NCI-H2029 treated with DMSO at 0.1 percent for 48 hours (cell line): ENCODE results near the gene DCN.

ENCODE experiments used
- DNase-seq: peaks from one replicate; lab custom pipeline; 2025; lab: John Stamatoyannopoulos, UW

DCN gene

DNA sequence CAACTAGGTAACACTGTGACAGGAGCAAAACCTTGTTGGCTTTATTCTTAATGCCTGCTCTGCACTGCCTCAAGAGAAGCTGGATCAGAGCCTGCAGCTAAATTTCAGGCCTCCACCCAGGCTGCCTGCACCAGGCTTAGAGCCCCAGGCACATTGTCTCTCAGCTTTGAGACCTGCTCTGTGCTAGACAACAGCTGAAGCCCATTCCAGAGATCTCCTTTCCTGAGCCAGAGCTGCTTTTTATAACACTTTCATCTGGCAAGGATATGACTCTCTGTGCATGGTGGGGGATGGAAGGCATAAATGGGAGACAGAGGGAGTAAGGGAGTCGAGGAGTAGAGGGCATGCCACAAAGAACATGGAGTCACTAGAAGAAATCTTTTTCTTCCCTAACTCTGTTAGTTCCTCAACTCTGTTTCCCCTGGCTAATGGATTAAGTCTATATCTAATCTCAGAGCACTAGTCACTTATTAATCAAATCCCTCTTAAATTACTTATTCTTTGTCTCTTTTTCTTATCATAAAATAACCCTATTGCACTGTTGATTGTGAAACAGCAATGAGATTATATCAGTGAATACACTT lies 44.2 kb downstream of the DCN start:
- DNase-seq, result no peak

DNA sequence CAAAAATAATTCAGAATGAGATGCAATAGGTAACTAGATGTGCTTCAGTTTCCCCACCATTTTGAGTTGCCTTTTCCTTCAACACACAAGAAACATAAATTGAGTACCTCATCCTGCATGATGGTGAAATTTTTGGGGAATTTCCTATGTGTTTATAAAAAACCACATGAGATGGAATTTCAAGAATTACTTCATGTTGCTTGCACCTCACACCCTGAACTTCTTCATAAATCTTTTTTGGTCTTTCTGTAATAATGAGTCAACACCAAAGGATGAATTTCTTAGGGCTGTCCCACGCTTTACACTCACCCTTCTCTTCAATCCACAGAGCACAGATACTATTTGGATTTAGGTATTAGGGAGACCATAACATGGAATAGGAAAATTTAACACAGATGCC lies 48.7 kb downstream of the DCN start:
- no peak for DNase-seq

DNA sequence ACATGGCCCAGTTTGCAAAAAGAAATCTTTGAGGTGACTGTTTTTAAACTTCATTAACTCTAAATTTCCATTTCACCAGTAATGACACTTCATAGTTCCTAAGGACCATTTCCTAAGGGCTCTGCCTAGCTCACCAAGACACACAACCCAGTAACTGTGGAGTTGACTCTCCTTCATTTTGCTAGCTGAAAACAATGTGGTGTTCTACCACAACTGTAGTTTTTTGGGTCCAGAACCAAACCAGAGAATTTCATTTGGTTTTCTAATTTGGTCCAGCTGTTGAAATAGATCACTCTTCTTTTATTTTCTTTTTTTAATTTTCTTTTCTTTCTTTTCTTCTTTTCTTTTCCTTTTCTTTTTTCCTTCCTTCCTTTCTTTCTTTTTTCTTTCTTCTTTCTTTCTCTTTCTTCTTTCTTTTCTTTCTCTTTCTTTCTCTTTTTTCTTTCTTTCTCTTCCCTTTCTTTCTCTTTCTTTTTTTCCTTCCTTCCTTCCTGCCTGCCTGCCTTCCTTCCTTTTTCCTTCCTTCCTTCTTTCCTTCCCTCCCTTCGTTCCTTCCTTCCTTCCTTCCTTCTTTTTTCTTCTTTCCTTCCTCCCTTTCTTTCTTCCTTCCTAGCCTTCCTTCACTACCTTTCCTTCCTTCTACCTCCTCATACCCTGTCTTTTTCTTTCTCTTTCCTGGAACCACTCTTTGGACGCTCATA lies 52.8 kb downstream of the DCN start:
- no peak for DNase-seq

DNA sequence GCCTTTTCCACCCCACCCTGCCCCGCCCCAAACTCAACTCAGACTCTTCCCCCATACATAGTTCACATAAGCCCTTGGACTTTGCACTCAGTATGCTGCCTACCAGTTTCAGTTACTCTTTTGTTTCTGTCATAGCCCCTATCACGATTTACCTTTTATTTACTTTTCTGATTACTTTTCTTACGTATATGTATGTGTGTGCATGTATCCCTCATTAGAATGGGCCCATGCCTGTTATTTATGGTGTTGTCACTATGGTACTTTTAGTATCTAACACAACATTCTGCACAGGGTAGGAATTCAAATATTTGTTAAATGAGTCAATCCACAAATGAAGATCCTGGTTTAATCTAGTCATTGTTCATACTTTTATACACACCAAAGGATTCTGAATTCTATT lies 54.9 kb downstream of the DCN start:
- no peak for DNase-seq

DNA sequence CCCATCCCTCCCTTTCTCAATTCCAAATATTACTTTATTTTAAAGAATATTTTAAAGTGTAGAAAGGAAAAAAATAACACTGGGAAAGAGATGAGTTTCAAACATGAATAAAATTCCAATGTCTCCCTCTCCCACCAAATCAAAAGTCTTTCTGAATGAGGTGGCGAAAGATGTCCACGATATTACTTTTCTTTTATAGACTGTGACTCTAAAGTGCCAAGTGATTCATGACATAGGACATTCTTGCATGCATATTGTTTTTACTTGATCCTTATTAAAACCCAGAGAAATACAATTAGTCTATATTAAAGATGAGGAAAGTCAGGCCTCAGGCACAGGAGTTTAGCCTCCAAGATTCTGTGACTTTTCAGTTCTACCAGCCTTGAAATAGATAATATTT lies 55.3 kb downstream of the DCN start:
- DNase-seq, result no peak

DNA sequence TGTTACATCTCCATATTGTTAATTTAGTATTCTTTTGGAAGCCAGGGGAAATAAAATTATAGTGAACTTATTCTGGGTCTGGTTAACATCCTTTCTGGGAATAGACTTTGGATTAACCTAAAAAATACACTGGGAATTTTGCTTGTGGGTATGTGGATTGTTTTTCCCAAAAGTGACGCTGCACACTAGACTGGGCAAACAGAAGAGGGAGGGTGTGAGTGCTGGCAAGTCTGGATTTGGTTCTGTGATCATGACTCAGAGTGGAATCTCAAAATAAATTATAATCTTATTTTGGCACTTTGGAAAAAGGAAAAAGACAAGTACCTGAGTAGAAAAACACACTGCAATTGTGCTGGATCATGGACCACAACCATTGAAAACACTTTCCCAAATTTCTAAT lies 56.1 kb downstream of the DCN start:
- no peak for DNase-seq

DNA sequence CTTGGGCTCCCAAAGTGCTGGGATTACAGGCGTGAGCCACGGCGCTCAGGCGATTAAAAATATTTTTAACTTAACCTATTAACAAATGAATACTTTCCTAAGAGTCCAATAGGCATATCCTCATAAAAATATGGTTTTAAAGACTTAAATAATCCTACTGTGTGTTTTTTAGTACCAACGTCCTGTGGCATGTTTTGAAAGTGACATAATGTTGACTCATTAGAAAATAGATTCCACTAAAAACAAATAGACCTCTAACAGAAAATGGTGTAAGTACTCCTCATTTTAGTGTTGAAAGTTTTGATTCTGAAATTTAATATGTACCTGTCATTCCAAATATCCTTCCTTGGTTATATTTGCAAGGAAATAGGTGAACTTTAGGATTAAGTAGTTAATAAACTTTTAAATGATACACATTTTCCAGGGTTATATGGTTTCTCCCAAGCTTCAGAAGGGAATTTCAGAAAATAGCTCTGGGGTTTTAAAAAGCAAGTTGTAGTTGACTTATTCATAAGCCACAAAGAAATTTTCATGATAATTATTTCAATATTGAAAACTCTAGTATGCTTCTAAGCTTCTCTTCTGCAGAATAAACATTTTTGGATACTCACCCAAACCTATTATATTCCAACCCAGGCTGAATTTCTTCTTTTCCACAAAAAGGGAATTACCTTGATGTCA lies 59.2 kb downstream of the DCN start:
- DNase-seq, result no peak

DNA sequence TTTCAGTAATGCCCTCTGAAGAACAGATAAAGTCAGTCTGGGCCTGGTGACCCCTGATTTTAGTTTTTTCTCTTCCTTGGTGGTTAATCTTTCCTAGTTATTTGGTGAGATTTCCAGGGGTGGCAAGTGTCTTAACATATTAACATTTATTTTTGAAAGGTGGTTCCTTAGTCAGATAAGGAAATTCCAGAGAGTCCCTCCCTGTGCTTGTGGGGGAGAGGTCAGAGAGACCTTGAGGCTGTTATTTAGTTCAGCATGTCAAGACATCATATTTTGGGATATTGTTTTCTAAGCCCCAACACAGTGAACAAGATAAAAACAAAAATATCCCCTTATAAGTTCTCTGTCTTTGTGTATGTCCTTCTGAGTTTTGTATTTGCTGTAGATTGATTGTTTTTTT lies 61.8 kb downstream of the DCN start:
- no peak for DNase-seq

DNA sequence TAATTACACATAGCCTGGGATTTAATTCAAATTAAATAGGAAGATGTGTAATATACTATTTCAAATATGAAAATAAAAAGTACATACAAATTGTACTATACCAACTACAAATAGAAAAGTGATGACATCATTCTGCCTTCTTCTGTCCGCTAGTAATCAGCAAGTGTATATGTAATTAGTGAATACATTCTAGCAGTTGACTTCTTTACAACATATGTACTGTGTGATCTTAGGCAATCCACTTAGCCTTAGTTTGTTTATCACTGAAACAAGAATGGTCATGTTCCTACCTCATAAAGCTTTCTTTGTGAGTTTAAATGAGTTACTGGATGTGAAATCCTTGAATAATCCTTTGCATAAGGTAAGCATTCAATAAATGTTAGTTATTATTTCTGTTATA lies 63.5 kb downstream of the DCN start:
- DNase-seq, result no peak

DNA sequence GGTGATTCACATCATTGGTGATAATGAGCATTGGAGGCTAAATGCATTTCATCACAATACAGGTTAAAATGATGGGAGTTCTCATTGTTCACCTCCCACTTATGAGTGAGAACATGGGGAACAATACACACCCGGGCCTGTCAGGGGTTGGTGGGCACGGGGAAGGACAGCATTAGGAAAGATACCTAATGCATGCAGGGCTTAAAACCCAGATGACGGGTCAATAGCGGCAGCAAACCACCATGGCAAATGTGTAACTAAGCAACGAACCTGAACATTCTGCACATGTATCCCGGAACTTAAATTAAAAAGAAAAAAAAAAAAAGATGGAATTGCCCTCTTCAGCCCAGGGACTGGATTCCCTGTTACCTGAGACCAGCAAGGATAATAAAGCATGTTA lies 69.0 kb downstream of the DCN start:
- DNase-seq, result no peak

DNA sequence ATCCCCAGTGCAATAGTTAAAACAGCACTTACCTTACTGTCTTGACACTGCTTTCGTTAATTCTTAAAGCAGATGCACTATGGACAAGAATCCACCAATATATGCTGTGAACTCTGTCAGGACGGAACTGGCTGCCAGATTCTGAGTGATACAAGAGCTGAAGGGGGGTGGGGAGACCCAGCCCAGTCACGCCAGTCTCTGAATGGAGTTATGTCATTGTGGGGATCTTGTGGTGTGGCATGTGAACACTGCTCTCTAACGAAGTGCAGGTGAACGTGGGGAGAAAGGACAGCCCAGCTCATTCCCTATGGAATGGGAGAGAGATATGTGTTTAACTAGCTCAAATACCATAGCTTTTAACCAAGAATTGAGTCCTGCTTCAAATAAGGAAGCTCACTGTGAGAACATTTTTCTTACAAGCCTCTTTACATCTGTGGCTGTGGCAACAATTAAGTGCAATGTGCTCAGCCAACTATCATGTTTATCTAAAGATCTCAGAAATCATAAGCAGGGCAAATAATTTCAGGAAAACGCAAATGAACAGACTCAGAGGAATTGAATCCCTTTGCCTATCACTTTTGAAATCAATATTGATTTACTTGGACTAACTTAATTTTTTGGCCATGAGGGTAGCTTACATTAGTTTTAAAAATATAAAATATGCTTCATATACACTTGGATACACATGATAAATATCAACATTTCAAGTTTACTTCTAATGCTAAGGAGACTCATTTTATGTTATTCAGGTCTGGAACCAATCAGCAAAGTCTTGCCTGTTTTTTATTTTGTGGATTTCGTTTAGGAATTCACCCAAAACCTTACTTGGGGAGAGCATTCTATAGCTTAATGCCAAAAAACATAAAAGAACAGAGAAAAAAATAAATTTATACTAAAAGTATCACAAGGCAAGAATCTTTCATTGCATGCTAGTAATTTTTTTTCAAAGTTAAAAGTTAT lies 71.0 kb downstream of the DCN start, which contains the start of gene LUM:
Gene LUM, minus strand, starts transcription at position 129 of the 960 bp plus-strand sequence. CDS start 2,515 bp downstream, outside the sequence.
- no peak for DNase-seq

DNA sequence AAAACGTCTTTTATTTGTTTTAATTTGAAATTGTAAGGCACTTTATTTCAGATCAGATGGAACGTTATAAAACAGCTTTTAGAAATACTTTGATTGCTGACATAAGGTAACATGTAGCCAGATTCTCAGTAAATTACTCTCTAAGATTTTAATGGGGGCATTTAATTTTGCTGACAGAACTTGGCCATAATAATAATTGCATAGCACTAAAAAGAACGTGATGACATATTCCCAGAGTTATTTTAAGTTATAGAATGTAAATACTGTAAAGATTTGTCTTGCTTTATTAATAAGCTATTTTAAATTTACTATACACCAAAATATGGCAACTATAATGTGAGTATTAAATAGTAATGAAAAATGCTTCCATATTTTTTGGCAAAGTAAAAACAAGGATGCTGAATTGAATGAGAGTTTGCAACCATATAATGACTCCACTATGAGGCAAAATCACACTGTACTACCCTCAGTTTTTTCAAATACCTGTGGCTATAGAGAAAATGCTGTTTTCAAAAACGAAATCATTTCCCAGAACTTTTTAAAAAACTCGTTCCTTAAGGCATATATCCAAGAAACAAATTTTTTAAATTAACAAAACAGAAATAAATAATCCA lies 72.2 kb downstream of the DCN start:
- no peak for DNase-seq

DNA sequence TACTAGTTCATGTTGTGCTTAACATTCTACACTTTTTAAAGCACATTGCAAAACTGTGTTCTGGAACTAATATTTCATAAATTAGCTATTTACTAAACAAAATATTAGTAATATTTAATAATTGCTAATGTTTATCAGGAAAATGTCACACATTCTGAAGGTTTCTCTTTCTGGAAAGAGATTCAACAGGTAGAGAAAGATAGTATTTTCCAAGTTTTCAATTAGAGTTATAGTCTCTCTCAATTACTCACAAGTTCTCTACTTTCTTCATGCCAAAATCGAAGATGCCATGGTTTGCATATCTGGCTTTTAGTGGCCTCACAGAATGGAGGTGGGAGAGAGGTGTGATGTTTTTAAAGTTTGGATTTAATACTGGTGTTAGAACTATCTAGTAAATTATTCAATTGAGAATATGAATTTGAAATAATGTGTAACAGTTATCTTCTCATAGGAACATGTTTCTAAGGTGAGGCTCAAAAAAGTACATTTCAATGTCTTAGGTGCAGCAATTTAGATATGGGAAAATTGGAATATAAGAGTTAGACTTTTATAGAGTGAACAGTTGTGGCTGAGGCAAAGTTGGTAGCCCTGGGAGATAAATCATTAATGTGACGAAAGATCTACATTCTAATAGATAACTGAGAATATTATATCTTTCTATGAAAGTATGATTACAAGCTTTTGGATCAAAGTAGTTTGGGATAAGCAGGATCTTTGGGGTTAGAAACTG lies 72.9 kb downstream of the DCN start:
- DNase-seq, result no peak

DNA sequence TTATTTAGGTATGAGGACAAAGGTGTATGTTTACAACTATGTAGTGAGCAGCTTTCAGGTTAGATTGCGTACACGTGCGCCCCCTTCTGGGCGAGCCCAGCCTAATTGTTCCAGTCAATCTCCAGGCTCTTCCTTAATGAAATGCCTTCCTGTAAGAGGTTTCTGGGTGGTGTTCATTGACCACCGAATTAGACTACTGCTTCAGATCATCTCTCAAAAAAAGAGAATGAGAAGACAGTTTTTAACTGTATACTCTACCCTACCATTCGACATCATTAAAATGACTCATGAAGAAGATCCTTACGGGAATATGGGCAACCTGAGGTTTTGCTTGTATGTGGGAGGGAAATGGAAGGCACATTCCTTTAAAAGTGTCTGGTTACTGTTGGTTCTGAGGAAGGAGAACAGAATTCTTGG lies 73.5 kb downstream of the DCN start:
- peak; percentile 39 for DNase-seq

DNA sequence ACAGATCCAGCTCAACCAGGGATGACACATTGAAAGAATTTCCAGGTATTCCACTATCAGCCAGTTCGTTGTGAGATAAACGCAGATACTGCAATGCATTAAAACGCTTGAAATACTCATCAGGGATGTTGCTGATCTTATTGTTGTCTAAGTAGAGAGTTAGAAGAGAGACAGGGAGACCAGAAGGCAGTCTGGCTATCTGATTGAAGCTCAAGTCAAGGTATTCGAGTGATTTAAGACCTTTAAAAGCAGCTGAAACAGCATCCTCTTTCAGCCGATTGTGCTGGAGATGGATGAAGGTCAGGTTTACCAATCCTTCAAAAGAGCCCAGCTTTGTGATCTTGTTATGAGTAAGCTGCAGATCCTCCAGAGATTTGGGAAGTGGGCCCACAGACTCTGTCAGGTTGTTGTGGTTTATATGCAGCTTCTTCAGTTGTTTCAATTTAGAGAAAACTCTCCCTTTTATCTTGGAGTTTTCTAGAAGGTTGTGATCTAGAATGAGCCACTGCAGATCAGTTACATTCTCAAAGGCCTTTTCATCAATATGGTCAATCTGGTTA lies 74.3 kb downstream of the DCN start:
- no peak for DNase-seq

DNA sequence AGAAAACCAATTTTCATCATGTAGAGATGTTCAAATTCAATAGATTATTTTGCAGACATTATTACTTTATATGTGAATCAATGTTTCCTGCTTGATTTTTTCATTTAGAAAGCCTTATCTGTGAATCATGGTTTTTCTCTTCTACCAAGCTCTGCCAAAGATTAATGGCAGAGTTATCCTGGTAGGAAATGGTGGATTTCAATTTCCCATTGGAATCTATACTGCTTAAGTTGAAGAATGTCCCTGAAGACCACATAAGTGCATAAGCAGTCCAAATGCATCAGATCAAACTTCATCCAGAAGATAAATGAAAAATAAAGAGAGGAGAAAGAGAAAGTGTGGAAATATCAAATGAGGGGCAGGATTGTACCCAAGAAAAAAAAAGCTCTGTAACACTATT lies 76.3 kb downstream of the DCN start:
- DNase-seq, result no peak

DNA sequence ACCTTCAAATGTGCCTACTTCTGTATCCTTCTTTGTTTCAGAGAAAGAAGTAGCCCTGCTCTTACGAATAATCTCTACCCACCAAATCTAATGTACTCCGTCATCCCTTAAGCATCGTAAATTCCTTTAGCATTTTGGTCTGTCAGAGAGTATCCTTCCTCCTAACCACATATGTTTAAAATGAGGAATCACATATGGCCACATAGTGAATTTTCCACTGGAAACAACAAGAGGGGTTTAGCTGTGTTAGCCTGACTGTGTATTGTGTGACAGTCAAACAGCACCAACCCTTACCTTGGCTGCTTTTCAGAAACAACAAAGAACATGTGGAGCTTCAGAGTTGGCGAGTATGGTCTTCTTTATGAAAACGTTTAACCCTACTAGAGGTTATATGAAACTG lies 76.8 kb downstream of the DCN start:
- no peak for DNase-seq

DNA sequence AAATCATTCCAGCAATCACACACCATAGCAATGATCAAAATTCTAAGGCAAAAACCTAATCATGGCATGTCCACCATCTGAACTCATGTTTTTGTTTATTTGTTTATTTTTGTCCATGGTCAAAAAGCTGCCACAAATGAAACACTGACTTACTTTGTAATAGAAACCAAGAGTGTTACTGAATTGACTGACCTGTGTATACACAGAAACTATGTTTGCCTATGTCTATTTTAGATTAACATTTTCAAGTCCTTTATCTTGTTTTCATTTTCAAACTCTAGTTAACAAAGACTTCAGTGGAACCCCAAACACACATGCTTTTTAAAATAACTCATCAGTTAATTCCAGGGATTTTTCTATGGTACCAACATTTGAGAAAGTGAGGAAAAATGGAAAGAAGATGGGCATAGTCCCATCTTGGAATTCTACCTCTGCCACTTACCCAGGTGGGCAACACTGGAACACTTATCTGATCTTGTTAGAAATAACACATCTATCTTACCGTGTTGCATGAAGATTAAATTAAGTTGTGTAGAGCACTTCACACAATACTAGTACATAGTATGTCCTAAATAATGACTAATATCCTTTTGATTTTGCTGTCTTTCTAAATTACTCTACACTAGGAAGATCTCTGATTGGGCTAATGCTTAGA lies 77.7 kb downstream of the DCN start:
- DNase-seq, result no peak

DNA sequence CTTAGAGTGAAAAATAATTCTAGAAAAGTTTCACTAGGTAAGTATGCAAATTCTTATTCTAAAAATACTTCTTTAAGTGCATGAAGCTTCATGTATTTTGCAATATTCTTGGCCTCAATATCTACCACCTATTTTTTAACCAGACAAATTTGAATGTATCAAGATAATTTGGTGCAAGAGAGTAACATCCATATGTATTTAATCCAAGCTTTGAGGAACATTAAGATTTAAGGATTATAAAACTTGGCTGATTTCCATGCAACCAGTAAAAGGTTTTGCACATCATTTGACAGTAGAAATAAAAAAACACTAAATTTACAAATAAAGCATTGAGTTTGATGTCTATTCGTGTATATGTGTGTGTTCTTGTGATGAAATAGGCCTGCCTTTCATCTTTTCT lies 79.0 kb downstream of the DCN start:
- no peak for DNase-seq

DNA sequence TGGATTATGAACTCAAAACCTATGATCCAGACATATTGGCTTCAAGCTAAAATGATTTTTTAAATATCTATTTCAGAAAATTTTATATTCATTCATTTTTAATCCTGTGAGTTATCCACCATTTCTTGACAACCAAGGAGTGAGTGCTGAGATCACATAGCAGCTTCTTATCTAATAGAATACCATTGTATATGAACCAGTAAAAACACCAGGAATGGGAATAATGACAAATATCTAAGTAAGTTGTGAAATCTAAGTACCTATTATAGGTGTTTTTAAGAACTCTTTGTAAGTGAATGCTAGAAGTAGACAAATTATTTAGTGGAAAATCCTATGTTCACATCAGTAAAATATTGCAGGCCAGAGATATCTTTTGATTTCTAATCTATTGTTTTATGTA lies 79.5 kb downstream of the DCN start:
- no peak for DNase-seq
